Hepatocyte (in vitro differentiated cells): ENCODE measurements around the gene IL1R2.

Source experiments
- EZH2phosphoT487 ChIP-seq: fragments of 200-600 bp; sonication (generic); IDR thresholded peaks from one replicate; pipeline ENCODE4 v1.6.1; 2018; ENCODE audit warnings: antibody characterized with exemption, mild to moderate bottlenecking, low read depth, moderate library complexity; ENCODE audit not compliant: unreplicated experiment, severe bottlenecking
- TF ChIP-seq, protein P1 (sequence below): fragments of 200-600 bp; sonication (generic); IDR thresholded peaks from 2 replicates; pipeline ENCODE4 v1.5.1; 2016; ENCODE audit warnings: antibody characterized with exemption, mild to moderate bottlenecking; ENCODE audit not compliant: poor library complexity

- TF ChIP-seq, protein P1, sequence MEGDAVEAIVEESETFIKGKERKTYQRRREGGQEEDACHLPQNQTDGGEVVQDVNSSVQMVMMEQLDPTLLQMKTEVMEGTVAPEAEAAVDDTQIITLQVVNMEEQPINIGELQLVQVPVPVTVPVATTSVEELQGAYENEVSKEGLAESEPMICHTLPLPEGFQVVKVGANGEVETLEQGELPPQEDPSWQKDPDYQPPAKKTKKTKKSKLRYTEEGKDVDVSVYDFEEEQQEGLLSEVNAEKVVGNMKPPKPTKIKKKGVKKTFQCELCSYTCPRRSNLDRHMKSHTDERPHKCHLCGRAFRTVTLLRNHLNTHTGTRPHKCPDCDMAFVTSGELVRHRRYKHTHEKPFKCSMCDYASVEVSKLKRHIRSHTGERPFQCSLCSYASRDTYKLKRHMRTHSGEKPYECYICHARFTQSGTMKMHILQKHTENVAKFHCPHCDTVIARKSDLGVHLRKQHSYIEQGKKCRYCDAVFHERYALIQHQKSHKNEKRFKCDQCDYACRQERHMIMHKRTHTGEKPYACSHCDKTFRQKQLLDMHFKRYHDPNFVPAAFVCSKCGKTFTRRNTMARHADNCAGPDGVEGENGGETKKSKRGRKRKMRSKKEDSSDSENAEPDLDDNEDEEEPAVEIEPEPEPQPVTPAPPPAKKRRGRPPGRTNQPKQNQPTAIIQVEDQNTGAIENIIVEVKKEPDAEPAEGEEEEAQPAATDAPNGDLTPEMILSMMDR: no peak
- no peak for TF ChIP-seq EZH2phosphoT487
These were observed 3.3 kb downstream of the IL1R2 start for GRCh38 chr2:101995019-101995418.
